B cell (primary cell): ENCODE measurements around the gene MRPL20. TPM values are rescaled to one million over a fixed set of nuclear protein-coding genes. Genes with fewer than 3 reads are reported as not detected.

Experiments
- ATAC-seq: fragments of 200-7000 bp; cut with Tn5 transposase; one replicate; pipeline ENCODE4 v1.10.0; 2021; ENCODE audit warnings: low read depth, mild to moderate bottlenecking, moderate number of reproducible peaks, moderate library complexity
- CTCF ChIA-PET: fragments of 350-600 bp; sonication (Branson Sonifier 250); formaldehyde crosslinking; loops from one replicate; lab custom pipeline; 2021; ENCODE audit warnings: antibody characterized with exemption, inconsistent platforms; lab: Charles Lee
- POLR2A ChIA-PET: fragments of 350-600 bp; sonication (Branson Sonifier 250); formaldehyde crosslinking; loops from one replicate; lab custom pipeline; 2021; ENCODE audit warnings: antibody characterized with exemption; lab: Charles Lee
- DNase-seq: peaks from one replicate; pipeline ENCODE4 v3.0.0; 2013
- H2AFZ ChIP-seq: 2 replicates; pipeline ENCODE4 v1.6.1; 2012; ENCODE audit warnings: mild to moderate bottlenecking, low read depth, low read length; ENCODE audit not compliant: insufficient read depth, poor library complexity, severe bottlenecking
- H3K27ac ChIP-seq, 2 donors: 1 replicate in 1 of 2; 2 replicates in 1 of 2; pipeline ENCODE4 v1.5.1; 2012 to 2013; ENCODE audit warnings: low read length in 2 of 2, mild to moderate bottlenecking in 2 of 2, moderate library complexity in 1 of 2
- H3K27me3 ChIP-seq, 4 experiments: fragments of 200-600 bp in 1 of 4; sonication (generic) in 1 of 4; replicated peaks in 1 of 4; 1 replicate in 2 of 4; 2 replicates in 2 of 4; pipeline versions ENCODE4 v1.6.1 to v1.7.0; 2013 to 2016; ENCODE audit warnings: low read length in 3 of 4, mild to moderate bottlenecking in 2 of 4, mixed read lengths in 1 of 4, moderate library complexity in 1 of 4; ENCODE audit not compliant: insufficient read depth in 4 of 4, control insufficient read depth in 3 of 4; ENCODE audit errors: control extremely low read depth in 1 of 4
- H3K36me3 ChIP-seq, 2 experiments: replicated peaks in 1 of 2; 1 replicate in 1 of 2; 2 replicates in 1 of 2; pipeline versions ENCODE4 v1.6.1 to v1.7.1; 2013; ENCODE audit warnings: low read length in 1 of 2; ENCODE audit not compliant: insufficient read depth in 2 of 2, control insufficient read depth in 1 of 2; ENCODE audit errors: control extremely low read depth in 1 of 2, extremely low read depth in 1 of 2
- H3K4me1 ChIP-seq, 2 donors: fragments of 200-600 bp in 1 of 2; sonication (generic) in 1 of 2; 1 replicate in 1 of 2; 2 replicates in 1 of 2; pipeline versions ENCODE4 v1.5.1 to v1.6.1; 2013 to 2017; ENCODE audit warnings: low read length in 2 of 2; ENCODE audit not compliant: control insufficient read depth in 2 of 2, insufficient read depth in 2 of 2
- H3K4me2 ChIP-seq: replicated peaks from 2 replicates; pipeline ENCODE3; 2012; ENCODE audit warnings: mild to moderate bottlenecking, low read depth, low read length; ENCODE audit not compliant: poor library complexity, severe bottlenecking
- H3K4me3 ChIP-seq, 5 experiments: fragments of 200-600 bp in 1 of 5; sonication (generic) in 1 of 5; 1 replicate in 3 of 5; 2 replicates in 2 of 5; pipeline versions ENCODE4 v1.5.1 to v1.7.0; 2011 to 2016; ENCODE audit warnings: low read length in 4 of 5, mild to moderate bottlenecking in 4 of 5, low read depth in 2 of 5, control low read depth in 1 of 5, moderate library complexity in 1 of 5; ENCODE audit not compliant: insufficient read depth in 1 of 5; ENCODE audit errors: control extremely low read depth in 1 of 5, extremely low read depth in 1 of 5
- H3K79me2 ChIP-seq: fragments of 200-600 bp; sonication (generic); one replicate; pipeline ENCODE4 v1.6.0; 2016; ENCODE audit warnings: low read length; ENCODE audit not compliant: control insufficient read depth, insufficient read depth
- H3K9ac ChIP-seq: fragments of 200-600 bp; sonication (generic); 2 replicates; pipeline ENCODE4 v1.6.1; 2017; ENCODE audit warnings: mild to moderate bottlenecking, low read length, moderate library complexity
- H3K9me3 ChIP-seq, 3 donors: one replicate each; pipeline versions ENCODE4 v1.6.1 to v1.7.1; 2013; ENCODE audit warnings: low read length in 2 of 3; ENCODE audit not compliant: control insufficient read depth in 2 of 3, insufficient read depth in 1 of 3; ENCODE audit errors: control extremely low read depth in 1 of 3
- H4K20me1 ChIP-seq: 2 replicates; pipeline ENCODE4 v1.6.0; 2012; ENCODE audit warnings: mild to moderate bottlenecking, low read length; ENCODE audit not compliant: insufficient read depth, control insufficient read depth, poor library complexity, severe bottlenecking
- H3K27ac Mint-ChIP-seq: one replicate; pipeline ENCODE4 v1.8.0; 2021; ENCODE audit warnings: mixed read lengths
- H3K27me3 Mint-ChIP-seq: one replicate; pipeline ENCODE4 v1.8.0; 2021; ENCODE audit warnings: mixed read lengths
- H3K4me1 Mint-ChIP-seq: one replicate; pipeline ENCODE4 v1.8.0; 2021; ENCODE audit warnings: mixed read lengths
- H3K4me3 Mint-ChIP-seq: one replicate; pipeline ENCODE4 v1.8.0; 2021; ENCODE audit warnings: mixed read lengths
- H3K9me3 Mint-ChIP-seq: one replicate; pipeline ENCODE4 v1.8.0; 2022; ENCODE audit warnings: mixed read lengths; ENCODE audit not compliant: insufficient read depth
- CTCF ChIP-seq: fragments of 200-600 bp; IDR thresholded peaks from one replicate; pipeline ENCODE4 v1.8.0; 2022; ENCODE audit warnings: antibody characterized with exemption, mild to moderate bottlenecking
- EZH2 ChIP-seq: IDR thresholded peaks from 2 replicates; pipeline ENCODE4 v1.6.1; 2012; ENCODE audit warnings: borderline replicate concordance, low read depth, mild to moderate bottlenecking, moderate library complexity, low read length; ENCODE audit not compliant: insufficient read depth, poor library complexity, severe bottlenecking
- WGBS: methylation state at CpG from one replicate; pipeline ENCODE4 v1.1.5; 2013; ENCODE audit warnings: missing lambda C conversion rate; ENCODE audit not compliant: insufficient coverage; 5-methylcytosine and 5-hydroxymethylcytosine counted together
- intact Hi-C: fragments of 100-400 bp; cut with micrococcal nuclease; formaldehyde crosslinking; loops from one replicate; pipeline ENCODE4 v1.10.0; 2022
- polyA plus RNA-seq: library from polyadenylated mRNA; depleted of rRNA; stranded (reverse); fragments of >200 nt; gene quantifications from 2 replicates; pipeline ENCODE4 v1.2.3, GENCODE V29; 2012
- total RNA-seq, 2 donors: library from RNA; stranded (reverse); fragments of 120-200 nt in 1 of 2; gene quantifications; 1 replicate in 1 of 2; 2 replicates in 1 of 2; pipeline versions ENCODE4 v1.2.3 to v1.2.4, GENCODE V29; 2013 to 2022

Gene MRPL20
- total and polyA plus RNA-seq, 2 donors (not counting 1 experiment from before 2014, with no cell fraction given), result 55.9 to 119 TPM

- H3K4me3 ChIP-seq, result no peak overlapping the region
- DNase-seq (no peak), ATAC-seq (no peak)
- H3K27ac ChIP-seq, result no peak overlapping the region
- H3K9me3 ChIP-seq, result peaks cover 0 to 5% (median 0%) of the 10 kb centered on the region in 3 donors
- no peak overlapping the region for H2AFZ ChIP-seq
- no peaks in the 10 kb centered on the region for H4K20me1 ChIP-seq
- no peak overlapping the region for H3K9ac ChIP-seq
- WGBS, result 88% methylated on average over 4 of the region's 7 CpGs
- H3K4me2 ChIP-seq, result no peak overlapping the region
- intact Hi-C loops, result no loop called here
- no peaks in the 10 kb centered on the region for H3K9me3 Mint-ChIP-seq
- CTCF ChIA-PET, result no interaction called here
- H3K27me3 Mint-ChIP-seq, result peaks cover 23% of the 10 kb centered on the region
- peaks cover 5% of the 10 kb centered on the region for H3K4me1 Mint-ChIP-seq
- H3K79me2 ChIP-seq, result no peaks in the 10 kb centered on the region
- peaks cover 0 to 3% of the 10 kb centered on the region in 2 donors for H3K4me1 ChIP-seq
- TF ChIP-seq CTCF (no peak), EZH2 (no peak)
- H3K4me3 Mint-ChIP-seq, result no peak overlapping the region
- H3K27ac Mint-ChIP-seq, result no peak overlapping the region
- H3K27me3 ChIP-seq, result peaks cover 0 to 34% (median 6%) of the 10 kb centered on the region in 4 experiments
- no peaks in the 10 kb centered on the region for H3K36me3 ChIP-seq
- POLR2A ChIA-PET, result no interaction called here
These were observed 14.9 kb upstream of the MRPL20 start for GRCh38 chr1:1421907-1422464.

- intact Hi-C loops, result no loop called here
- H3K4me2 ChIP-seq, result peak within 1 kb of the TSS; percentile 33
- no peaks in the 10 kb centered on the region for H4K20me1 ChIP-seq
- Mint-ChIP-seq H3K27ac (no peak within 1 kb of the TSS), H3K4me1 (peaks cover 5% of the 10 kb centered on the region), H3K9me3 (no peaks in the 10 kb centered on the region), H3K27me3 (peaks cover 21% of the 10 kb centered on the region), H3K4me3 (no peak within 1 kb of the TSS)
- H3K9me3 ChIP-seq, result peaks cover 0 to 5% (median 0%) of the 10 kb centered on the region in 3 donors
- peaks cover 0 to 30% (median 6%) of the 10 kb centered on the region in 4 experiments for H3K27me3 ChIP-seq
- H3K79me2 ChIP-seq, result no peaks in the 10 kb centered on the region
- DNase-seq (no peak), ATAC-seq (no peak)
- no peak within 1 kb of the TSS for H3K9ac ChIP-seq
- ChIA-PET CTCF (no interaction called here), POLR2A (no interaction called here)
- H3K4me1 ChIP-seq, result no peaks in the 10 kb centered on the region
- 84% methylated on average over 16 of the region's 18 CpGs for WGBS
- H3K36me3 ChIP-seq, result no peaks in the 10 kb centered on the region
- H2AFZ ChIP-seq, result no peak within 1 kb of the TSS
- no peak within 1 kb of the TSS for H3K27ac ChIP-seq
- no peak for TF ChIP-seq CTCF
- TF ChIP-seq EZH2, result no peak
- H3K4me3 ChIP-seq, result no peak within 1 kb of the TSS
These were observed 14.2 kb upstream of the MRPL20 start, which contains the start of gene ANKRD65 for GRCh38 chr1:1421147-1421906. Gene ANKRD65, minus strand, starts transcription at chr1:1421276. Its CDS starts 271 bp downstream, at chr1:1421005.
